GM03348 (cell line): ENCODE measurements around the gene SDHD.
"Not testable (repeated sequence)": the region's sequence is repeated elsewhere in the genome, so short reads cannot be mapped to it uniquely, and the experiment has no call there.

Experiments used
- DNase-seq: peaks from one replicate; pipeline ENCODE4 v3.0.0; 2012; ENCODE audit warnings: low spot score

Gene SDHD

GRCh38 chr11:112086422-112087191 is at the start of gene SDHD, which contains the start of gene TIMM8B:
Gene SDHD, plus strand, starts transcription at chr11:112086873. Its CDS starts 35 bp downstream, at chr11:112086908.
Gene TIMM8B, minus strand, starts transcription at chr11:112086756. Its CDS starts 33 bp downstream, at chr11:112086723.
- DNase-seq: peak; percentile 97

GRCh38 chr11:112037527-112037926 is 49.1 kb upstream of the SDHD start:
- no peak for DNase-seq

- DNase-seq: peak; percentile 50
These were observed 44.3 kb upstream of the SDHD start for GRCh38 chr11:112042161-112042960.

GRCh38 chr11:112042961-112043304 is 43.7 kb upstream of the SDHD start:
- no peak for DNase-seq

- no peak for DNase-seq
These were observed 41.7 kb upstream of the SDHD start for GRCh38 chr11:112044961-112045360.

GRCh38 chr11:112046647-112047046 is 40.0 kb upstream of the SDHD start:
- not testable (repeated sequence) for DNase-seq

- DNase-seq: not testable (repeated sequence)
These were observed 38.4 kb upstream of the SDHD start for GRCh38 chr11:112048256-112048655.

GRCh38 chr11:112049777-112050176 is 36.9 kb upstream of the SDHD start:
- no peak for DNase-seq

GRCh38 chr11:112050721-112051120 is 36.0 kb upstream of the SDHD start:
- no peak for DNase-seq

GRCh38 chr11:112051768-112052167 is 34.9 kb upstream of the SDHD start:
- no peak for DNase-seq

GRCh38 chr11:112057170-112057569 is 29.5 kb upstream of the SDHD start:
- DNase-seq: no peak

- DNase-seq: no peak
These were observed 28.6 kb upstream of the SDHD start for GRCh38 chr11:112058103-112058502.

GRCh38 chr11:112062923-112063322 is 23.8 kb upstream of the SDHD start:
- DNase-seq: no peak

- peak; percentile 89 for DNase-seq
These were observed 12.5 kb upstream of the SDHD start, which contains the start of the genes NKAPD1 and PIH1D2 for GRCh38 chr11:112073941-112074811. Gene NKAPD1, plus strand, starts transcription at chr11:112074299. Its CDS starts 1,276 bp downstream, at chr11:112075575. Gene PIH1D2, minus strand, starts transcription at chr11:112074017. Its CDS starts 843 bp downstream, at chr11:112073174.

GRCh38 chr11:112082729-112083128 is 3.9 kb upstream of the SDHD start:
- DNase-seq: peak; percentile 37

GRCh38 chr11:112085822-112086421 is 751 bp upstream of the SDHD start:
- DNase-seq: peak; percentile 48

- DNase-seq: peak; percentile 19
These were observed 539 bp downstream of the SDHD start for GRCh38 chr11:112087212-112087611.

GRCh38 chr11:112095302-112095701 is 8.6 kb downstream of the SDHD start:
- DNase-seq: not testable (repeated sequence)

GRCh38 chr11:112096194-112096593 is 9.5 kb downstream of the SDHD start:
- no peak for DNase-seq

- no peak for DNase-seq
These were observed 11.3 kb downstream of the SDHD start for GRCh38 chr11:112097734-112098528.

- no peak for DNase-seq
These were observed 13.8 kb downstream of the SDHD start for GRCh38 chr11:112100462-112100861.
